DMS153 treated with DMSO at 0.1 percent for 48 hours (cell line): ENCODE measurements around the gene RBM44.

Source experiments
- DNase-seq: peaks from one replicate; lab custom pipeline; 2025; ENCODE audit not compliant: unreplicated experiment; lab: John Stamatoyannopoulos, UW

The RBM44 gene

GRCh38 chr2:237883951-237884446, 85.4 kb downstream of the RBM44 start:
- no peak for DNase-seq

- DNase-seq, result no peak
Observed at GRCh38 chr2:237884681-237885080, 86.1 kb downstream of the RBM44 start.

GRCh38 chr2:237885111-237885930, 86.7 kb downstream of the RBM44 start:
- DNase-seq, result no peak

- no peak for DNase-seq
Observed at GRCh38 chr2:237885931-237886684, 87.5 kb downstream of the RBM44 start.

- DNase-seq, result no peak
Observed at GRCh38 chr2:237886685-237887481, 88.3 kb downstream of the RBM44 start.

GRCh38 chr2:237888389-237888788, 89.8 kb downstream of the RBM44 start:
- no peak for DNase-seq

GRCh38 chr2:237889016-237889415, 90.4 kb downstream of the RBM44 start:
- DNase-seq, result no peak

- no peak for DNase-seq
Observed at GRCh38 chr2:237889811-237890210, 91.2 kb downstream of the RBM44 start.
